Activated T-cell treated with anti-CD3 and anti-CD28 coated beads for 24 hours (primary cell): Measurements from ENCODE around the gene GALNT2.

Experiments used
- DNase-seq: peaks from one replicate; pipeline ENCODE4 v3.0.0-alpha.2; 2020; ENCODE audit warnings: low read depth

GALNT2 gene

GRCh38 chr1:230072296-230072695 lies 5.3 kb downstream of the GALNT2 start:
- no peak for DNase-seq

GRCh38 chr1:230072866-230073265 lies 5.8 kb downstream of the GALNT2 start:
- no peak for DNase-seq

GRCh38 chr1:230073371-230074035 lies 6.5 kb downstream of the GALNT2 start:
- no peak for DNase-seq

GRCh38 chr1:230074270-230074669 lies 7.2 kb downstream of the GALNT2 start:
- DNase-seq = no peak

GRCh38 chr1:230074762-230075161 lies 7.7 kb downstream of the GALNT2 start:
- no peak for DNase-seq

GRCh38 chr1:230076121-230076520 lies 9.1 kb downstream of the GALNT2 start:
- no peak for DNase-seq

GRCh38 chr1:230077011-230077410 lies 10.0 kb downstream of the GALNT2 start:
- no peak for DNase-seq

- no peak for DNase-seq
Observed at GRCh38 chr1:230077436-230078213, 10.6 kb downstream of the GALNT2 start.

- no peak for DNase-seq
Observed at GRCh38 chr1:230079199-230080024, 12.4 kb downstream of the GALNT2 start.

- DNase-seq = no peak
Observed at GRCh38 chr1:230080822-230081221, 13.8 kb downstream of the GALNT2 start.

- no peak for DNase-seq
Observed at GRCh38 chr1:230081751-230082150, 14.7 kb downstream of the GALNT2 start.

- no peak for DNase-seq
Observed at GRCh38 chr1:230082211-230082610, 15.2 kb downstream of the GALNT2 start.

GRCh38 chr1:230083053-230083452 lies 16.0 kb downstream of the GALNT2 start:
- no peak for DNase-seq

GRCh38 chr1:230083746-230084407 lies 16.8 kb downstream of the GALNT2 start:
- DNase-seq = no peak

- DNase-seq = peak; percentile 68
Observed at GRCh38 chr1:230084408-230085177, 17.6 kb downstream of the GALNT2 start.

GRCh38 chr1:230085178-230085515 lies 18.1 kb downstream of the GALNT2 start:
- no peak for DNase-seq

- no peak for DNase-seq
Observed at GRCh38 chr1:230086151-230086550, 19.1 kb downstream of the GALNT2 start.

GRCh38 chr1:230087028-230087716 lies 20.1 kb downstream of the GALNT2 start:
- no peak for DNase-seq

GRCh38 chr1:230087717-230088105 lies 20.7 kb downstream of the GALNT2 start:
- DNase-seq = no peak

- DNase-seq = no peak
Observed at GRCh38 chr1:230090194-230090711, 23.2 kb downstream of the GALNT2 start.
